ENCODE results near the gene RPL7L1.

RPL7L1 gene

DNA sequence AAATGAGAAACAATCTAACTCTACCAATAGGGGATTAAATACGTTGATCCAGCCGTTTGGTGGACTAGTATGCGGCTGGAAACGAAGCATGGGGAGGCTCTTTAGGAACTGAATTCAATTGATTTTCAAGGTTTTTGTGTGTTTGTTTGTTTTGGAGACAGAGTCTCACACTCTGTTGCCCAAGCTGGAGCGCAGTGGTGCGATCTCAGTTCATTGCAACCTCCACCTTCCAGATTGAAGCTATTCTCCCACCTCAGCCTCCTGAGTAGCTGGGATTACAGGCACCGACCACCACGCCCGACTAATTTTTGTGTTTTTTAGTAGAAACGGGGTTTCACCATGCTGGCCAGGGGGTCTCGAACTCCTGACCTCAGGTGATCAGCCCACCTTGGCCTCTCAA lies 57.0 kb downstream of the RPL7L1 start:
- DNase-seq = no peak

DNA sequence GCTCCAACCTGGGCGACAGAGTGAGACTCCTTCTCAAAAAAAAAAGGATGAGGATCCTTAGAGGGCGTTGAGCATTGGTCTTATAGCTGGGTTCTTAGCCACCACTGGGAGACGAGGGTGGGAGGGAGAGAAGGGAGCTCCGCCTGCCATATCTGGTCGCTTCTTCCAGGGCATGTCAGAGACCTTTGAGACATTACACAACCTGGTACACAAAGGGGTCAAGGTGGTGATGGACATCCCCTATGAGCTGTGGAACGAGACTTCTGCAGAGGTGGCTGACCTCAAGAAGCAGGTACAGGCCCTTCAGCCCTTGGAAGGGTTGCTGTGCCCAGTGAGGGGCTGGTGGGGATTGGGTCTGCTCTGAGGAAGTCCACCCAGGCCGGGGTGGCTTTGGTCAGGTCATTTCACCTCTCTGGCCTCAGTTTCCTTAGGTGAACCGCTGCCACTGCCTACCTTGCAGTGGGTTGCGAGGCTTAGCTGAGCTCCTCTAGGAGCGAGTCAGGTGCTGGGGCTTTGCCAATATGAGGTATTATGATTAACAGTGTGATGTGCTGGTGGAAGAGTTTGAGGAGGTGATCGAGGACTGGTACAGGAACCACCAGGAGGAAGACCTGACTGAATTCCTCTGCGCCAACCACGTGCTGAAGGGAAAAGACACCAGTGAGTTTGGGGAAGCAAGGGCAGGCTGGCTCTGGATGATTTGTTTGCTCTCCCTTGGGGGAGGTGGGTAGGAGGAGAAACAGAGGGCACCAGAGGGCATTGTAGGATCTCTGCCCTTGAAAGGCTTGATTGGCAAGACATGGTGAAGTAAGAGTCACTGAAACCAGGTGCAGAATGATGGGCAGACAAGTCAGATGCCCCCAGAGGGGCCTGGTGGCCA lies 58.4 kb downstream of the RPL7L1 start:
- DNase-seq = no peak

DNA sequence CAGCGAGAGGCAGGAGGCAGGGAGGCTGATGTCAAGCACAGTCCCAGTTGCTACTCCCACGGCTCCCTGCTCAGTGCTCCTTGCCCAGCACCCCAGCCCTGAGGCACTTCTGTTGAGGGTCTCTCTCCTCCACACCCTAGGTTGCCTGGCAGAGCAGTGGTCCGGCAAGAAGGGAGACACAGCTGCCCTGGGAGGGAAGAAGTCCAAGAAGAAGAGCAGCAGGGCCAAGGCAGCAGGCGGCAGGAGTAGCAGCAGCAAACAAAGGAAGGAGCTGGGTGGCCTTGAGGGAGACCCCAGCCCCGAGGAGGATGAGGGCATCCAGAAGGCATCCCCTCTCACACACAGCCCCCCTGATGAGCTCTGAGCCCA lies 59.0 kb downstream of the RPL7L1 start:
- DNase-seq = no peak

DNA sequence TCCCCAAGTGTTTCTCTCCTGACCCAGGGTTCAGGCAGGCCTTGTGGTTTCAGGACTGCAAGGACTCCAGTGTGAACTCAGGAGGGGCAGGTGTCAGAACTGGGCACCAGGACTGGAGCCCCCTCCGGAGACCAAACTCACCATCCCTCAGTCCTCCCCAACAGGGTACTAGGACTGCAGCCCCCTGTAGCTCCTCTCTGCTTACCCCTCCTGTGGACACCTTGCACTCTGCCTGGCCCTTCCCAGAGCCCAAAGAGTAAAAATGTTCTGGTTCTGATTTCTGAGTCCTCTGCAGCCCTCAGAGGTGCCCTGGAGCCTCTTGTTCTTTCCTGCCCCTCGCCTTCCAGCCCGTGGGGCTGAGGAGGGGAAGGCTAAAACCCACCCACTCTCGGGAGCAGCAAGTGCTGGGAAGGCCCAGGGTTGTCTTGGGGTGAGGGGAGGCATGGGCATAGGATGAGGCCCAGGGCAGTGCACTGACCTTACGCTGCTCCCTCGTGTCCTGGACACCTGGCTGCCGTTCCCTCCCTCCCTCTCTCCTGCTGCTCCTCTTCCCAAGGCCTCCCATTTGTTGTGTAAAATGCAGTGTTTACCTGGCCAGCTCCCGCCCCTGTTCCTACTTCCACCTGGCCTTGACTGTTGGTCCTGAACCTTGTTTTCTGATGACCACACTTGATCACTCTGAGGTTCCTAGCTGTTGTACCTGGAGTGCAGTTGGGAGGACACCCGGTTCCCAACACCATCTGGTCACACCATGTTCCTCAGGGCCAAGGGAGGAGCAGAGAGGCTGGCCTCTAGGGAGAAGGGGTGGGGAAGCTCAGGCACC lies 59.8 kb downstream of the RPL7L1 start:
- no peak for DNase-seq

Data from cortex of kidney (tissue), 1 donor.